H1 (cell line): Measurements from ENCODE around the gene LY6G6C. TPM values are rescaled to one million over a fixed set of nuclear protein-coding genes. Genes with fewer than 3 reads are reported as not detected.

ENCODE experiments used
- CTCF ChIA-PET: fragments of 300-600 bp; sonication (Branson Sonifier 250); formaldehyde crosslinking; loops from one replicate; lab custom pipeline; 2021; ENCODE audit not compliant: partially characterized antibody; lab: Charles Lee
- POLR2A ChIA-PET: fragments of 300-600 bp; sonication (Branson Sonifier 250); formaldehyde crosslinking; loops from one replicate; lab custom pipeline; 2021; ENCODE audit warnings: inconsistent platforms; ENCODE audit not compliant: partially characterized antibody; lab: Charles Lee
- DNase-seq, 2 experiments: peaks; one replicate each; pipeline versions ENCODE4 v3.0.0 to v3.0.0-alpha.2; 2010 to 2022; ENCODE audit warnings: low spot score in 2 of 2, low read depth in 1 of 2, mixed read lengths in 1 of 2
- FAIRE-seq: peaks from 2 replicates; lab custom pipeline; 2011; peaks lifted over from hg19 to GRCh38; lab: Jason Lieb, UNC
- H2AFZ ChIP-seq: 2 replicates; pipeline ENCODE4 v1.8.1; 2012; ENCODE audit warnings: low read length, inconsistent platforms
- H2AK5ac ChIP-seq: 2 replicates; pipeline ENCODE4 v1.6.1; 2013; ENCODE audit warnings: low read depth, low read length
- H2BK120ac ChIP-seq: replicated peaks from 2 replicates; pipeline ENCODE3; 2013; ENCODE audit warnings: low read depth, low read length, inconsistent platforms
- H2BK12ac ChIP-seq: 2 replicates; pipeline ENCODE4 v1.6.1; 2013; ENCODE audit warnings: low read depth, low read length
- H2BK15ac ChIP-seq: 2 replicates; pipeline ENCODE4 v1.6.1; 2013; ENCODE audit warnings: low read length
- H2BK20ac ChIP-seq: 2 replicates; pipeline ENCODE4 v1.6.1; 2013; ENCODE audit warnings: low read length
- H2BK5ac ChIP-seq: 2 replicates; pipeline ENCODE4 v1.6.1; 2013; ENCODE audit warnings: low read depth, low read length
- H3K14ac ChIP-seq: 2 replicates; pipeline ENCODE4 v1.6.1; 2013; ENCODE audit warnings: inconsistent platforms; ENCODE audit not compliant: insufficient read length
- H3K18ac ChIP-seq: 2 replicates; pipeline ENCODE4 v1.6.1; 2013; ENCODE audit warnings: low read length; ENCODE audit errors: extremely low read depth
- H3K23ac ChIP-seq: 2 replicates; pipeline ENCODE4 v1.6.1; 2013; ENCODE audit warnings: inconsistent platforms; ENCODE audit not compliant: insufficient read length
- H3K23me2 ChIP-seq: 2 replicates; pipeline ENCODE4 v1.6.1; 2013; ENCODE audit warnings: low read depth, low read length
- H3K27ac ChIP-seq: 2 replicates; pipeline ENCODE4 v1.6.1; 2011; ENCODE audit warnings: low read depth, low read length, inconsistent platforms
- H3K27me3 ChIP-seq, 4 experiments: replicated peaks in 1 of 4; 1 replicate in 1 of 4; 2 replicates in 3 of 4; pipeline versions ENCODE4 v1.6.1 to v1.8.1; 2011 to 2013; ENCODE audit warnings: low read length in 3 of 4, mild to moderate bottlenecking in 3 of 4, inconsistent platforms in 2 of 4, mixed read lengths in 2 of 4, moderate library complexity in 1 of 4; ENCODE audit not compliant: control insufficient read depth in 3 of 4, insufficient read depth in 3 of 4; ENCODE audit errors: extremely low read depth in 1 of 4
- H3K36me3 ChIP-seq, 4 experiments: 2 replicates each; pipeline versions ENCODE4 v1.6.1 to v1.8.1; 2011 to 2013; ENCODE audit warnings: mild to moderate bottlenecking in 4 of 4, low read length in 3 of 4, moderate library complexity in 2 of 4, control low read depth in 1 of 4, inconsistent platforms in 1 of 4; ENCODE audit not compliant: insufficient read depth in 4 of 4, control insufficient read depth in 2 of 4
- H3K4ac ChIP-seq: replicated peaks from 2 replicates; pipeline ENCODE3; 2013; ENCODE audit warnings: low read length, low read depth, mixed read lengths, inconsistent platforms; ENCODE audit not compliant: insufficient read length
- H3K4me1 ChIP-seq, 4 experiments: replicated peaks in 1 of 4; 1 replicate in 1 of 4; 2 replicates in 3 of 4; pipeline versions ENCODE4 v1.6.1 to v1.8.1; 2011 to 2013; ENCODE audit warnings: low read length in 3 of 4, inconsistent platforms in 2 of 4, mixed read lengths in 1 of 4; ENCODE audit not compliant: insufficient read depth in 4 of 4, control insufficient read depth in 3 of 4
- H3K4me2 ChIP-seq, 2 experiments: 2 replicates each; pipeline versions ENCODE4 v1.6.1 to v1.8.1; 2011 to 2013; ENCODE audit warnings: low read depth in 2 of 2, low read length in 2 of 2, control low read depth in 1 of 2, inconsistent platforms in 1 of 2, mild to moderate bottlenecking in 1 of 2; ENCODE audit not compliant: insufficient read depth in 1 of 2
- H3K4me3 ChIP-seq, 4 experiments: fragments of 200-600, 300-600 bp in 1 of 4; sonication (generic), shearing (Covaris generic), sonication (Bioruptor Twin) in 1 of 4; 2 replicates each; pipeline versions ENCODE4 v1.5.1 to v1.8.1; 2011 to 2016; ENCODE audit warnings: low read length in 4 of 4, low read depth in 3 of 4, control low read depth in 2 of 4, inconsistent platforms in 2 of 4, mild to moderate bottlenecking in 2 of 4, mixed read lengths in 1 of 4, moderate library complexity in 1 of 4; ENCODE audit not compliant: insufficient read depth in 2 of 4; ENCODE audit errors: extremely low read depth in 1 of 4
- H3K56ac ChIP-seq: replicated peaks from 2 replicates; pipeline ENCODE3; 2013; ENCODE audit warnings: low read depth, mild to moderate bottlenecking, mixed read lengths, low read length, inconsistent platforms; ENCODE audit not compliant: insufficient read length
- H3K79me1 ChIP-seq: 2 replicates; pipeline ENCODE4 v1.6.1; 2013; ENCODE audit warnings: low read depth, low read length, control low read depth
- H3K79me2 ChIP-seq, 2 experiments: 2 replicates each; pipeline versions ENCODE4 v1.6.1 to v1.8.1; 2012 to 2013; ENCODE audit warnings: low read length in 2 of 2, mild to moderate bottlenecking in 2 of 2, inconsistent platforms in 1 of 2; ENCODE audit not compliant: insufficient read depth in 2 of 2, control insufficient read depth in 1 of 2
- H3K9ac ChIP-seq, 4 experiments: replicated peaks in 1 of 4; 1 replicate in 1 of 4; 2 replicates in 3 of 4; pipeline versions ENCODE4 v1.6.1 to v1.8.1; 2011 to 2013; ENCODE audit warnings: low read depth in 3 of 4, low read length in 3 of 4, control low read depth in 2 of 4, mild to moderate bottlenecking in 2 of 4, moderate library complexity in 2 of 4, inconsistent platforms in 1 of 4; ENCODE audit errors: extremely low read depth in 1 of 4
- H3K9me3 ChIP-seq, 2 experiments: 2 replicates each; pipeline versions ENCODE4 v1.6.1 to v1.8.1; 2012 to 2013; ENCODE audit warnings: mild to moderate bottlenecking in 2 of 2, moderate library complexity in 2 of 2, control low read depth in 1 of 2, inconsistent platforms in 1 of 2, low read depth in 1 of 2, low read length in 1 of 2, mixed read lengths in 1 of 2; ENCODE audit not compliant: insufficient read depth in 2 of 2
- H4K20me1 ChIP-seq, 2 experiments: replicated peaks in 1 of 2; 2 replicates each; pipeline versions ENCODE3 to v1.8.1; 2011 to 2013; ENCODE audit warnings: inconsistent platforms in 2 of 2, low read length in 2 of 2, mild to moderate bottlenecking in 1 of 2; ENCODE audit not compliant: insufficient read depth in 2 of 2, control insufficient read depth in 1 of 2
- H4K5ac ChIP-seq: 2 replicates; pipeline ENCODE4 v1.6.1; 2013; ENCODE audit warnings: low read length, low read depth, mixed read lengths, inconsistent platforms; ENCODE audit not compliant: insufficient read length
- H4K8ac ChIP-seq: 2 replicates; pipeline ENCODE4 v1.8.0; 2013; ENCODE audit warnings: mild to moderate bottlenecking, moderate library complexity, low read length, inconsistent platforms; ENCODE audit not compliant: insufficient read depth; ENCODE audit errors: extremely low read depth
- H4K91ac ChIP-seq: replicated peaks from 2 replicates; pipeline ENCODE3; 2013; ENCODE audit warnings: low read length, mixed read lengths, inconsistent platforms; ENCODE audit not compliant: insufficient read length
- NRF1 ChIP-seq: IDR thresholded peaks from 2 replicates; pipeline ENCODE4 v1.6.1; 2011; ENCODE audit warnings: mild to moderate bottlenecking, low read depth, low read length, improper control_type of control experiment
- RAD21 ChIP-seq, 2 experiments: IDR thresholded peaks in 1 of 2; conservative IDR thresholded peaks in 1 of 2; 2 replicates each; pipeline ENCODE4 v1.6.1; 2011; ENCODE audit warnings: low read depth in 2 of 2, low read length in 2 of 2, improper control_type of control experiment in 1 of 2, inconsistent platforms in 1 of 2, mild to moderate bottlenecking in 1 of 2, moderate library complexity in 1 of 2
- SP1 ChIP-seq: IDR thresholded peaks from 2 replicates; pipeline ENCODE4 v1.6.1; 2011; ENCODE audit warnings: low read depth, low read length
- WGBS, 2 experiments: shearing (Covaris generic) in 1 of 2; methylation state at CpG; one replicate each; pipeline versions ENCODE4 v1.1.6 to v1.1.7; 2013 to 2015; ENCODE audit warnings: low lambda C conversion rate in 2 of 2, mixed read lengths in 2 of 2, inconsistent platforms in 1 of 2, low coverage in 1 of 2, missing lambda C conversion rate in 1 of 2; ENCODE audit not compliant: insufficient replicate concordance in 2 of 2, insufficient coverage in 1 of 2, insufficient read length in 1 of 2; ENCODE audit errors: extremely low coverage in 1 of 2, missing lambda C conversion rate in 1 of 2; 5-methylcytosine and 5-hydroxymethylcytosine counted together
- polyA plus RNA-seq, 7 experiments: library from polyadenylated mRNA; depleted of rRNA in 3 of 7; stranded (reverse) in 5 of 7; unstranded in 2 of 7; fragments of >200 nt in 5 of 7; fragments of 200-250 nt in 2 of 7; gene quantifications; 1 replicate in 5 of 7; 2 replicates in 1 of 7; 4 replicates in 1 of 7; pipeline versions ENCODE4 v1.2.1 to v1.2.3, GENCODE V29; 2011 to 2013; ENCODE audit warnings: missing spikeins in 2 of 7, mixed read lengths in 2 of 7
- total RNA-seq: library from RNA; stranded (reverse); fragmentation: NEBNext Ultra II Directional; extraction: Animal tissue kit (Norgen Biotek cat#: 25700); gene quantifications from 2 replicates; pipeline ENCODE4 v1.2.1, GENCODE V29; 2021

Gene LY6G6C
- total and polyA plus RNA-seq, 2 of the 8 experiments (the other 6 are each of a cell fraction or from before 2014, with no cell fraction given): 0.23 TPM; not detected in 1

DNA sequence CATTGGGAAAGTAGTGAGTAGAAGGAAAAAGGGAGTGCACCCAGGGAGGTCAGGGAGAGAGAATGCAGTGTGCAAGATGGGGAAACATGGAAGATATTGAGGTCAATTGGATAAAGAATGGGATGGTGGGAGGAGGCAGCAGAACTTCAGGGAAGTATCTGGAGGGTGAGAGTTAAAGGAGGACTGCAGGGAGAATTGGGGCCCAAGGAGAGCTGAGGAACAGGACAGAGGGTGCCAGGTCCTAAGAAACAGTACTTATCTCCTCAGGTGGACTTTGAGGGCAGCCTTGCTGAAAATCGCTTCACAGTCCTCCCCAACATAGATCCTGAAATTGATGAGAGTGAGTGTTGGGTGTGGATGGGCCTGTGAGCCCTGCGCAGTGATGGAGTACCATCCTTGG lies 36.7 kb upstream of the LY6G6C start:
- no peak overlapping the region for H4K91ac ChIP-seq
- no peaks in the 10 kb centered on the region for H4K20me1 ChIP-seq
- no peak for DNase-seq
- H3K23me2 ChIP-seq: no peaks in the 10 kb centered on the region; the same call in 1 of the 2 replicates
- no peak overlapping the region for H2AFZ ChIP-seq
- no peak overlapping the region for H3K4me2 ChIP-seq
- H3K79me1 ChIP-seq: no peaks in the 10 kb centered on the region
- no peak overlapping the region for H4K5ac ChIP-seq
- no peaks in the 10 kb centered on the region for H3K79me2 ChIP-seq
- FAIRE-seq: no peak
- no peak overlapping the region for H3K23ac ChIP-seq
- no peak overlapping the region for H2BK20ac ChIP-seq
- no peaks in the 10 kb centered on the region for H3K27me3 ChIP-seq
- ChIA-PET POLR2A (interaction anchor here (1.1 to 6.3 kb wide), 8 partner anchors 9 to 118 kb away, joined by 3 to 38 read pairs (median 4); partner anchors contain the start of genes HSPA1B, LSM2 and MSH5), CTCF (interaction anchor here (0.9 to 3.0 kb wide), 10 partner anchors 9 to 163 kb away, joined by 3 to 22 read pairs (median 5); partner anchors contain the start of gene DDAH2)
- H3K27ac ChIP-seq: no peak overlapping the region
- TF ChIP-seq NRF1: no peak
- TF ChIP-seq RAD21 (IDR thresholded peaks at IDR 0.05 in 1 of 2, conservative IDR thresholded peaks at IDR 0.05 in 1 of 2; ENCODE audit: low read depth in 2 of 2, low read length in 2 of 2): no peak
- no peak for TF ChIP-seq SP1
- no peak overlapping the region for H3K4me3 ChIP-seq
- no peak overlapping the region for H3K9ac ChIP-seq
- WGBS, 2 experiments: 88% methylated on average over 2 of the region's 2 CpGs; no CpG with 5 or more reads in 1 of the 2 experiments
- H2BK5ac ChIP-seq: no peak overlapping the region
- no peak overlapping the region for H2BK120ac ChIP-seq
- peaks cover 0 to 2% (median 0%) of the 10 kb centered on the region in 4 experiments; a peak in 2 of 7 replicates for H3K4me1 ChIP-seq
- H4K8ac ChIP-seq: no peak overlapping the region; the same call in 1 of the 2 replicates
- H3K18ac ChIP-seq: no peak overlapping the region
- H3K4ac ChIP-seq: no peak overlapping the region
- no peak overlapping the region for H2BK12ac ChIP-seq
- H2BK15ac ChIP-seq: no peak overlapping the region
- no peaks in the 10 kb centered on the region for H3K9me3 ChIP-seq
- H3K36me3 ChIP-seq: peaks cover 0 to 16% (median 1%) of the 10 kb centered on the region in 4 experiments; a peak in 3 of 8 replicates
- no peak overlapping the region for H3K56ac ChIP-seq
- H2AK5ac ChIP-seq: no peak overlapping the region
- no peak overlapping the region for H3K14ac ChIP-seq
